Right lobe of liver (tissue), 4 donors: ENCODE measurements around the gene POFUT2.

Source experiments
- POLR2A ChIP-seq: fragments of 450-650 bp; IDR thresholded peaks from one replicate; pipeline ENCODE4 v1.6.1; 2017; ENCODE audit warnings: antibody characterized with exemption, mild to moderate bottlenecking
- TF ChIP-seq, protein P1 (sequence below), 4 donors: fragments of 200-600 bp in 3 of 4; fragments of 450-650 bp in 1 of 4; IDR thresholded peaks; one replicate each; pipeline versions ENCODE4 v1.5.1 to v1.8.0; 2016 to 2022; ENCODE audit warnings: antibody characterized with exemption in 4 of 4, mild to moderate bottlenecking in 2 of 4
- donor health status: DM: no; HTN: no; CAD: no.
- donor health status: DM: no; HTN: no; CAD: no.
- donor health status: DM: no; HTN: yes; CAD: no.

DNA sequence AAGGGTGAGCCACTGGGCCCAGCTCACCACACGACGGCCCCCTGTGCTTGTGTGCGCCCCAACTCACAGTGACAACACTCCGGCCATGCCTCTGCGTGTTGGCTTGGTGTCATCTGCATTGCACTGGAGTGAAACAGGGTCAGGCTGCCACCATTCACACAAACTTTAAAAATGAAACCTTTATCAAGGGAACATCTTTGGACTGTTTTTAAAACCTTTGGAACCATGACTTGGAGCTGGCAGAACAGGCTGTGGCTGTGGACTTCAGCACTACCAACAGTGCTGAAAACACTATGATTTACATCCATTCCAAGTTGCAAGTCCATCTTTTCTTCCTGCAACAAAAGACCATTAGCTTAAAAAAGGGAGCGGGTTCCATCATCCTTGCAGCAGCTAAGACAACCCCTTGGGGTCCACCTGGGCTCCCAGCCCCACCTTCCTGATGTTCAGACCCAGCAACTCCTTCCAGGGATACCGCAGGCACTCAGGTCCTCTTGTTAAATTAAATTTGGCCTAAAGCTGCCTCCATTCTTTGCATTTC lies 25.6 kb downstream of the POFUT2 start:
- TF ChIP-seq, protein P1, sequence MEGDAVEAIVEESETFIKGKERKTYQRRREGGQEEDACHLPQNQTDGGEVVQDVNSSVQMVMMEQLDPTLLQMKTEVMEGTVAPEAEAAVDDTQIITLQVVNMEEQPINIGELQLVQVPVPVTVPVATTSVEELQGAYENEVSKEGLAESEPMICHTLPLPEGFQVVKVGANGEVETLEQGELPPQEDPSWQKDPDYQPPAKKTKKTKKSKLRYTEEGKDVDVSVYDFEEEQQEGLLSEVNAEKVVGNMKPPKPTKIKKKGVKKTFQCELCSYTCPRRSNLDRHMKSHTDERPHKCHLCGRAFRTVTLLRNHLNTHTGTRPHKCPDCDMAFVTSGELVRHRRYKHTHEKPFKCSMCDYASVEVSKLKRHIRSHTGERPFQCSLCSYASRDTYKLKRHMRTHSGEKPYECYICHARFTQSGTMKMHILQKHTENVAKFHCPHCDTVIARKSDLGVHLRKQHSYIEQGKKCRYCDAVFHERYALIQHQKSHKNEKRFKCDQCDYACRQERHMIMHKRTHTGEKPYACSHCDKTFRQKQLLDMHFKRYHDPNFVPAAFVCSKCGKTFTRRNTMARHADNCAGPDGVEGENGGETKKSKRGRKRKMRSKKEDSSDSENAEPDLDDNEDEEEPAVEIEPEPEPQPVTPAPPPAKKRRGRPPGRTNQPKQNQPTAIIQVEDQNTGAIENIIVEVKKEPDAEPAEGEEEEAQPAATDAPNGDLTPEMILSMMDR (IDR thresholded peaks at IDR 0.05), result no peak
- no peak for TF ChIP-seq POLR2A
